OCI-LY7 (cell line): ENCODE data around the gene IGF2. TPM values are rescaled to one million over a fixed set of nuclear protein-coding genes. Genes with fewer than 3 reads are reported as not detected.
A peak's percentile ranks its signal among the peaks of the same experiment; 100 is the strongest.

Source experiments
- BruUV-seq: library from RNA; stranded (reverse); fragments of 400-500 nt; replicated peaks from 2 replicates; lab custom pipeline; 2021; lab: Mats Ljungman, UMichigan
- CTCF ChIA-PET: fragments of 300-600 bp; sonication (Branson Sonifier 250); formaldehyde crosslinking; loops from one replicate; lab custom pipeline; 2022; ENCODE audit warnings: antibody characterized with exemption; ENCODE audit not compliant: unreplicated experiment; lab: Charles Lee
- POLR2A ChIA-PET: fragments of 300-600 bp; sonication (Branson Sonifier 250); formaldehyde crosslinking; loops from one replicate; lab custom pipeline; 2022; ENCODE audit warnings: antibody characterized with exemption; lab: Charles Lee
- DNase-seq: peaks from one replicate; pipeline ENCODE4 v3.0.0-alpha.2; 2015; ENCODE audit warnings: low spot score
- H2AFZ ChIP-seq: fragments of 200-600 bp; sonication (generic), shearing (Covaris generic); 2 replicates; pipeline ENCODE4 v1.6.1; 2014; ENCODE audit warnings: mild to moderate bottlenecking, antibody characterized with exemption, low read length, moderate library complexity
- H3K27ac ChIP-seq: fragments of 200-600 bp; sonication (generic); 2 replicates; pipeline ENCODE4 v1.5.1; 2014; ENCODE audit warnings: mixed run types, low read depth, mild to moderate bottlenecking, moderate library complexity, low read length, inconsistent platforms; ENCODE audit not compliant: poor library complexity, severe bottlenecking
- H3K36me3 ChIP-seq: fragments of 200-600 bp; sonication (generic); 2 replicates; pipeline ENCODE4 v1.6.1; 2014; ENCODE audit warnings: mild to moderate bottlenecking, antibody characterized with exemption, low read length, moderate library complexity, mixed read lengths; ENCODE audit not compliant: insufficient read depth
- H3K4me1 ChIP-seq: fragments of 200-600 bp; sonication (generic); 2 replicates; pipeline ENCODE4 v1.5.1; 2014; ENCODE audit warnings: mild to moderate bottlenecking, low read length; ENCODE audit not compliant: insufficient read depth, poor library complexity, severe bottlenecking
- H3K4me2 ChIP-seq: fragments of 200-600 bp; sonication (generic); 2 replicates; pipeline ENCODE4 v1.6.1; 2014; ENCODE audit warnings: mild to moderate bottlenecking, low read length
- H3K4me3 ChIP-seq: fragments of 200-600 bp; sonication (generic); 2 replicates; pipeline ENCODE4 v1.5.1; 2014; ENCODE audit warnings: mild to moderate bottlenecking, low read depth, low read length; ENCODE audit not compliant: poor library complexity, severe bottlenecking
- H3K79me2 ChIP-seq: fragments of 200-600 bp; sonication (generic); 2 replicates; pipeline ENCODE4 v1.6.1; 2016; ENCODE audit warnings: low read depth, mild to moderate bottlenecking, low read length, moderate library complexity, mixed read lengths; ENCODE audit not compliant: insufficient read depth
- H3K9me2 ChIP-seq: fragments of 200-600 bp; sonication (generic); 2 replicates; pipeline ENCODE4 v1.6.1; 2016; ENCODE audit warnings: mild to moderate bottlenecking, low read length, mixed read lengths; ENCODE audit not compliant: insufficient read depth
- H3K9me3 ChIP-seq: fragments of 200-600 bp; sonication (generic); 2 replicates; pipeline ENCODE4 v1.6.1; 2014; ENCODE audit warnings: mild to moderate bottlenecking, mixed run types, low read length, mixed read lengths
- H4K20me1 ChIP-seq: fragments of 200-600 bp; sonication (generic); 2 replicates; pipeline ENCODE4 v1.6.1; 2014; ENCODE audit warnings: mild to moderate bottlenecking, antibody characterized with exemption, low read length, moderate library complexity, mixed read lengths; ENCODE audit not compliant: insufficient read depth
- EZH2phosphoT487 ChIP-seq: fragments of 200-600 bp; sonication (generic); IDR thresholded peaks from 2 replicates; pipeline ENCODE4 v1.6.1; 2018; ENCODE audit warnings: low read depth, borderline replicate concordance, mild to moderate bottlenecking, mixed run types, antibody characterized with exemption, low read length, moderate library complexity, mixed read lengths
- intact Hi-C: fragments of 100-400 bp; cut with micrococcal nuclease; formaldehyde crosslinking; loops from one replicate; pipeline ENCODE4 v1.10.0; 2022; ENCODE audit not compliant: unreplicated experiment
- total RNA-seq, 2 experiments: library from RNA; depleted of rRNA in 1 of 2; stranded (reverse); fragments of >200 nt in 1 of 2; shearing (Covaris generic) in 1 of 2; gene quantifications; 2 replicates each; pipeline ENCODE4 v1.2.3, GENCODE V29; 2014 to 2022
- TF ChIP-seq, protein P1 (sequence below): fragments of 200-600 bp; sonication (generic); conservative IDR thresholded peaks from 2 replicates; pipeline ENCODE4 v1.5.1; 2014; ENCODE audit warnings: mild to moderate bottlenecking, antibody characterized with exemption, low read length, moderate library complexity, mixed read lengths

The IGF2 gene
- total RNA-seq, 2 experiments from 2014 or later = not detected

- DNase-seq = peak; percentile 4
- no peaks in the 10 kb centered on the region for H3K79me2 ChIP-seq
- H3K27ac ChIP-seq = no peak overlapping the region
- BruUV-seq = no TSS peak
- no peak overlapping the region for H3K4me2 ChIP-seq
- no peaks in the 10 kb centered on the region for H3K9me2 ChIP-seq
- H3K36me3 ChIP-seq = no peaks in the 10 kb centered on the region
- no peak for TF ChIP-seq EZH2phosphoT487
- TF ChIP-seq, protein P1, sequence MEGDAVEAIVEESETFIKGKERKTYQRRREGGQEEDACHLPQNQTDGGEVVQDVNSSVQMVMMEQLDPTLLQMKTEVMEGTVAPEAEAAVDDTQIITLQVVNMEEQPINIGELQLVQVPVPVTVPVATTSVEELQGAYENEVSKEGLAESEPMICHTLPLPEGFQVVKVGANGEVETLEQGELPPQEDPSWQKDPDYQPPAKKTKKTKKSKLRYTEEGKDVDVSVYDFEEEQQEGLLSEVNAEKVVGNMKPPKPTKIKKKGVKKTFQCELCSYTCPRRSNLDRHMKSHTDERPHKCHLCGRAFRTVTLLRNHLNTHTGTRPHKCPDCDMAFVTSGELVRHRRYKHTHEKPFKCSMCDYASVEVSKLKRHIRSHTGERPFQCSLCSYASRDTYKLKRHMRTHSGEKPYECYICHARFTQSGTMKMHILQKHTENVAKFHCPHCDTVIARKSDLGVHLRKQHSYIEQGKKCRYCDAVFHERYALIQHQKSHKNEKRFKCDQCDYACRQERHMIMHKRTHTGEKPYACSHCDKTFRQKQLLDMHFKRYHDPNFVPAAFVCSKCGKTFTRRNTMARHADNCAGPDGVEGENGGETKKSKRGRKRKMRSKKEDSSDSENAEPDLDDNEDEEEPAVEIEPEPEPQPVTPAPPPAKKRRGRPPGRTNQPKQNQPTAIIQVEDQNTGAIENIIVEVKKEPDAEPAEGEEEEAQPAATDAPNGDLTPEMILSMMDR = no peak
- no peaks in the 10 kb centered on the region for H3K4me1 ChIP-seq
- no peaks in the 10 kb centered on the region for H3K9me3 ChIP-seq
- no peaks in the 10 kb centered on the region for H4K20me1 ChIP-seq
- H2AFZ ChIP-seq = no peak overlapping the region
- intact Hi-C loops = no loop called here
- CTCF ChIA-PET = no interaction called here
- H3K4me3 ChIP-seq = no peak overlapping the region
- POLR2A ChIA-PET = no interaction called here
Measured at GRCh38 chr11:2109541-2110019, 29.6 kb downstream of the IGF2 start.

- no peaks in the 10 kb centered on the region for H3K79me2 ChIP-seq
- no peak for DNase-seq
- no peaks in the 10 kb centered on the region for H4K20me1 ChIP-seq
- CTCF ChIA-PET = no interaction called here
- no peaks in the 10 kb centered on the region for H3K36me3 ChIP-seq
- intact Hi-C loops = no loop called here
- no peak overlapping the region for H3K4me2 ChIP-seq
- no peak overlapping the region for H2AFZ ChIP-seq
- no peaks in the 10 kb centered on the region for H3K9me3 ChIP-seq
- no peak overlapping the region for H3K27ac ChIP-seq
- no peaks in the 10 kb centered on the region for H3K9me2 ChIP-seq
- no TSS peak for BruUV-seq
- no peaks in the 10 kb centered on the region for H3K4me1 ChIP-seq
- no peak overlapping the region for H3K4me3 ChIP-seq
- POLR2A ChIA-PET = no interaction called here
- TF ChIP-seq, protein P1 = no peak
- no peak for TF ChIP-seq EZH2phosphoT487
Measured at GRCh38 chr11:2108675-2109491, 30.3 kb downstream of the IGF2 start.

DNA sequence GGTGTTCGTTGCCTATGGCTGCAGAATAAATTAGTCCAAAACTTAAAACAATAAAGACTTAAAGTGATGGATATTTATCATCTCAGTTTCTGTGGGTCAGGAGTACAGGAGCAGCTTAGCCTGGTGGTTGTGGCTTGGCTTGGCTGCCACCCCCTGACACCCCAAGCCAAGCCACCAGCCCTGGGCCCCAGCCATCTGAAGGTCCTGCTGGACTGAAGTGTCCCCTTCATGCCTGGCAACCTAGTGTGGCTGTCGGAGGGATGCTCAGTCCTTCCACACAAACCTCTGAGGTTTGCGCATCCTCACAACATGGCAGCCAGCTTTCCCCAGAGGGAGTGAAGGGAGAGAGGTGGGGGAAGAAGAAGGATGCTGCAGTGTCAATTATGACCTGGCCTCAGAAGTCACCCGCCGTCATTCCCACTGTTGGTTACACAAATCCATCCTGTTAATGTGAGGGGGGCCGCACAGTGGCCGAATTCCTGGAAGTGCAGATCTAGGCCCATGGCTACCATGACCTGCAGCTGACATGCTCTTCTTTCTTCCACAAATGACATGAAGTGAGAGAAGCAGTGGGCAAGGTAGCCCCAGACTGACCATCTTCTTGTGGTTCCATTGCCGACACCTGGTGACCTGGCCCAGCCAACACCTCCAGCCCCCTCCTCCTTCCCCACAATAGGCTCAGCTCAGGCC lies 31.1 kb downstream of the IGF2 start:
- H2AFZ ChIP-seq = no peak overlapping the region
- no peak overlapping the region for H3K4me3 ChIP-seq
- CTCF ChIA-PET = no interaction called here
- H3K9me3 ChIP-seq = no peaks in the 10 kb centered on the region
- H3K9me2 ChIP-seq = no peaks in the 10 kb centered on the region
- POLR2A ChIA-PET = no interaction called here
- BruUV-seq = no TSS peak
- H3K4me1 ChIP-seq = no peaks in the 10 kb centered on the region
- no peaks in the 10 kb centered on the region for H4K20me1 ChIP-seq
- no peak overlapping the region for H3K4me2 ChIP-seq
- no peak overlapping the region for H3K27ac ChIP-seq
- TF ChIP-seq EZH2phosphoT487 = no peak
- TF ChIP-seq, protein P1 = no peak
- no peaks in the 10 kb centered on the region for H3K36me3 ChIP-seq
- no peak for DNase-seq
- H3K79me2 ChIP-seq = no peaks in the 10 kb centered on the region
- intact Hi-C loops = no loop called here
